WTC11 (cell line): ENCODE measurements around the gene ZNF775.

Experiments
- ESRRA ChIP-seq: sonication (generic); formaldehyde crosslinking; IDR thresholded peaks from 2 replicates; pipeline ENCODE4 v1.8.1; 2022; ENCODE audit warnings: mild to moderate bottlenecking, missing genetic modification reagents, borderline replicate concordance
- IRF2 ChIP-seq: sonication (generic); formaldehyde crosslinking; IDR thresholded peaks from 2 replicates; pipeline ENCODE4 v1.8.0; 2022; ENCODE audit warnings: low read depth, missing genetic modification reagents, borderline replicate concordance
- JUN ChIP-seq: sonication (generic); formaldehyde crosslinking; IDR thresholded peaks from 2 replicates; pipeline ENCODE4 v1.8.0; 2023; ENCODE audit warnings: mild to moderate bottlenecking, missing genetic modification reagents
- ZNF416 ChIP-seq: fragments of 250-450 bp; sonication (Bioruptor Pico); IDR thresholded peaks from 2 replicates; pipeline ENCODE4 v1.9.0; 2021; ENCODE audit warnings: mild to moderate bottlenecking, inconsistent platforms
- TF ChIP-seq, protein P1 (sequence below): fragments of 250-450 bp; sonication (Bioruptor Pico); IDR thresholded peaks from 2 replicates; pipeline ENCODE4 v1.9.0; 2021; ENCODE audit warnings: mild to moderate bottlenecking, borderline replicate concordance
- TF ChIP-seq, protein P2 (sequence below): fragments of 200-600 bp; IDR thresholded peaks from 2 replicates; pipeline ENCODE4 v1.8.0; 2022; ENCODE audit warnings: antibody characterized with exemption

DNA sequence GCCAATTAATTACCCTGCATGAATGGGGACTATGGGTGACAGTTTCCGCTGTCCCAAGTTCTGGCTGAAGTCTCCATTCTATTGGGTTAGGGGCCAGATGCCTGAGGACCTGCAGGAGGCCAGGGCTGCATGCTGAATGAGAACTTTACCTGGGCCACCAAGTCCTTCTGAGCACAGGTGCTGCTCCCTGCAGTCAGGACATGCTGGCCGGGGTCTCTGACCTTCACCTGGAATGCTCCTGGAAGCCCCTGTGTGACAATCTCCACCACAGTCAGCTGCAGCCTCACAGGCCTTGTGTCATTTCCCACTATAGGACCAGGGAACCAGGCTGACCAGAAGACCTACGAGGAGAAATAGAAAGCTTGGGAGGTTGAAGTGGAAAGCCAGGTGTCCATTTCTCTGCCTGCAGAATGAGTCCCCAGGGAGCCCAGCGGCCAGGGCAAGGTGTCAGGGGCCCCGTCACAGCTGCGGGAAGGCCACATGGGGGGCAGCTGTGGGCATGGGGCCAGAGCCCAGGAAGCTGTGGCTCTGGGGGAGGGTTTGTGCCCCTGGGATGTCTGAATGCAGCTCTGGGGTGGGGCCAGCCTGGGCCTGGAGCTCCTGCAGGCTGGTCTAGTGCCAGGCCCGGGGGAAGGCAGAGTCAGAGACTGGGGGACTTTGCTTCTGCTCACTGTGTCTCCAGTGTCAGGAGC, 65.7 kb downstream of the ZNF775 start:
- no peak for TF ChIP-seq JUN (CRISPR knock-in tag)
- no peak for TF ChIP-seq ZNF416 (CRISPR knock-in tag)
- TF ChIP-seq, protein P1, sequence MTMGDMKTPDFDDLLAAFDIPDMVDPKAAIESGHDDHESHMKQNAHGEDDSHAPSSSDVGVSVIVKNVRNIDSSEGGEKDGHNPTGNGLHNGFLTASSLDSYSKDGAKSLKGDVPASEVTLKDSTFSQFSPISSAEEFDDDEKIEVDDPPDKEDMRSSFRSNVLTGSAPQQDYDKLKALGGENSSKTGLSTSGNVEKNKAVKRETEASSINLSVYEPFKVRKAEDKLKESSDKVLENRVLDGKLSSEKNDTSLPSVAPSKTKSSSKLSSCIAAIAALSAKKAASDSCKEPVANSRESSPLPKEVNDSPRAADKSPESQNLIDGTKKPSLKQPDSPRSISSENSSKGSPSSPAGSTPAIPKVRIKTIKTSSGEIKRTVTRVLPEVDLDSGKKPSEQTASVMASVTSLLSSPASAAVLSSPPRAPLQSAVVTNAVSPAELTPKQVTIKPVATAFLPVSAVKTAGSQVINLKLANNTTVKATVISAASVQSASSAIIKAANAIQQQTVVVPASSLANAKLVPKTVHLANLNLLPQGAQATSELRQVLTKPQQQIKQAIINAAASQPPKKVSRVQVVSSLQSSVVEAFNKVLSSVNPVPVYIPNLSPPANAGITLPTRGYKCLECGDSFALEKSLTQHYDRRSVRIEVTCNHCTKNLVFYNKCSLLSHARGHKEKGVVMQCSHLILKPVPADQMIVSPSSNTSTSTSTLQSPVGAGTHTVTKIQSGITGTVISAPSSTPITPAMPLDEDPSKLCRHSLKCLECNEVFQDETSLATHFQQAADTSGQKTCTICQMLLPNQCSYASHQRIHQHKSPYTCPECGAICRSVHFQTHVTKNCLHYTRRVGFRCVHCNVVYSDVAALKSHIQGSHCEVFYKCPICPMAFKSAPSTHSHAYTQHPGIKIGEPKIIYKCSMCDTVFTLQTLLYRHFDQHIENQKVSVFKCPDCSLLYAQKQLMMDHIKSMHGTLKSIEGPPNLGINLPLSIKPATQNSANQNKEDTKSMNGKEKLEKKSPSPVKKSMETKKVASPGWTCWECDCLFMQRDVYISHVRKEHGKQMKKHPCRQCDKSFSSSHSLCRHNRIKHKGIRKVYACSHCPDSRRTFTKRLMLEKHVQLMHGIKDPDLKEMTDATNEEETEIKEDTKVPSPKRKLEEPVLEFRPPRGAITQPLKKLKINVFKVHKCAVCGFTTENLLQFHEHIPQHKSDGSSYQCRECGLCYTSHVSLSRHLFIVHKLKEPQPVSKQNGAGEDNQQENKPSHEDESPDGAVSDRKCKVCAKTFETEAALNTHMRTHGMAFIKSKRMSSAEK: no peak
- TF ChIP-seq, protein P2, sequence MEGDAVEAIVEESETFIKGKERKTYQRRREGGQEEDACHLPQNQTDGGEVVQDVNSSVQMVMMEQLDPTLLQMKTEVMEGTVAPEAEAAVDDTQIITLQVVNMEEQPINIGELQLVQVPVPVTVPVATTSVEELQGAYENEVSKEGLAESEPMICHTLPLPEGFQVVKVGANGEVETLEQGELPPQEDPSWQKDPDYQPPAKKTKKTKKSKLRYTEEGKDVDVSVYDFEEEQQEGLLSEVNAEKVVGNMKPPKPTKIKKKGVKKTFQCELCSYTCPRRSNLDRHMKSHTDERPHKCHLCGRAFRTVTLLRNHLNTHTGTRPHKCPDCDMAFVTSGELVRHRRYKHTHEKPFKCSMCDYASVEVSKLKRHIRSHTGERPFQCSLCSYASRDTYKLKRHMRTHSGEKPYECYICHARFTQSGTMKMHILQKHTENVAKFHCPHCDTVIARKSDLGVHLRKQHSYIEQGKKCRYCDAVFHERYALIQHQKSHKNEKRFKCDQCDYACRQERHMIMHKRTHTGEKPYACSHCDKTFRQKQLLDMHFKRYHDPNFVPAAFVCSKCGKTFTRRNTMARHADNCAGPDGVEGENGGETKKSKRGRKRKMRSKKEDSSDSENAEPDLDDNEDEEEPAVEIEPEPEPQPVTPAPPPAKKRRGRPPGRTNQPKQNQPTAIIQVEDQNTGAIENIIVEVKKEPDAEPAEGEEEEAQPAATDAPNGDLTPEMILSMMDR: no peak
- no peak for TF ChIP-seq ESRRA (CRISPR knock-in tag)
- no peak for TF ChIP-seq IRF2 (CRISPR knock-in tag)
